T-helper 17 cell (primary cell): ENCODE data around the gene HTRA1. TPM values are rescaled to one million over a fixed set of nuclear protein-coding genes. Genes with fewer than 3 reads are reported as not detected.

Experiments used
- ATAC-seq: fragments of 150-1000 bp; cut with Tn5 transposase; 2 replicates; pipeline ENCODE4 v1.10.0; 2021; ENCODE audit warnings: mild to moderate bottlenecking, moderate library complexity
- DNase-seq, 3 donors: peaks; one replicate each; pipeline versions ENCODE4 v3.0.0 to v3.0.0-alpha.2; 2020 to 2021
- H3K9me3 ChIP-seq: one replicate; pipeline ENCODE4 v1.7.0; 2013; ENCODE audit warnings: low read length, mild to moderate bottlenecking; ENCODE audit not compliant: control insufficient read depth, poor library complexity, severe bottlenecking
- H3K27ac Mint-ChIP-seq: one replicate; pipeline ENCODE4 v1.8.0; 2022; ENCODE audit warnings: mild to moderate bottlenecking, moderate library complexity, mixed read lengths
- H3K27me3 Mint-ChIP-seq: one replicate; pipeline ENCODE4 v1.8.0; 2022; ENCODE audit warnings: mixed read lengths
- H3K36me3 Mint-ChIP-seq: one replicate; pipeline ENCODE4 v1.8.0; 2022; ENCODE audit warnings: low read depth, mixed read lengths
- H3K4me1 Mint-ChIP-seq: one replicate; pipeline ENCODE4 v1.8.0; 2022; ENCODE audit warnings: mild to moderate bottlenecking, mixed read lengths
- H3K4me3 Mint-ChIP-seq: one replicate; pipeline ENCODE4 v1.8.0; 2022; ENCODE audit warnings: mild to moderate bottlenecking, moderate library complexity, mixed read lengths
- total RNA-seq, 4 donors: library from RNA in 2 of 4; stranded (reverse) in 2 of 4; gene quantifications; one replicate each; pipeline ENCODE4 v1.2.3 and lab custom pipeline; 2022 to 2026

HTRA1 gene
- total RNA-seq, 2 donors from 2014 or later: 0.30 to 0.55 TPM

DNA sequence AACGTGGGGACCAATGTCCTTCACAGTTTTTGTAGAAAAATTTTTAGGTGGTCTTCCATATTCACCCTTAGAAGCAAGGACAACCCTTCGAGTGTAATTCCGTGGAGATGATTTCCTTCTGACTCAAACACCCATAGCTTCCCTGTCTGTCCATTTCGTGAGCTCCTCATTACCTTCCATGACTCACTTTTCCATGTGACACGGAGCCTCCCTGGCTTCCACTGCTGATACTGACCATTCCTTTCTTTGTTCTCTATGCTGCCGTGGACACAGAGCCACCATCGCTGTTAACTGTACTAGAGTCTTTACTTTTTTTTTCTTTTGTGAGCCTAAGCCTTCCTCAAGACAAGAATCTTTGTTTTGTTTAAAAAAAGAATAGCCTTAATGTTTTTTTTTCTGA is 19.4 kb upstream of the HTRA1 start:
- no peak for ATAC-seq

GRCh38 chr10:122445469-122445868 is 15.9 kb upstream of the HTRA1 start:
- Mint-ChIP-seq H3K27me3 (peaks cover 28% of the 10 kb centered on the region), H3K4me3 (no peak overlapping the region), H3K4me1 (peaks cover 4% of the 10 kb centered on the region), H3K36me3 (peaks cover 3% of the 10 kb centered on the region), H3K27ac (no peak overlapping the region)
- DNase-seq (no peak), ATAC-seq (no peak)
- H3K9me3 ChIP-seq: no peaks in the 10 kb centered on the region

More for the DNA sequence above, 19.4 kb upstream of the HTRA1 start:
- peaks cover 5% of the 10 kb centered on the region for H3K4me1 Mint-ChIP-seq
- peaks cover 12% of the 10 kb centered on the region for H3K27me3 Mint-ChIP-seq
- peaks cover 8% of the 10 kb centered on the region for H3K36me3 Mint-ChIP-seq
- no peaks in the 10 kb centered on the region for H3K9me3 ChIP-seq
- H3K27ac Mint-ChIP-seq: no peak overlapping the region
- DNase-seq: no peak
- H3K4me3 Mint-ChIP-seq: no peak overlapping the region

GRCh38 chr10:122445904-122446303 is 15.4 kb upstream of the HTRA1 start:
- Mint-ChIP-seq H3K27ac (no peak overlapping the region), H3K36me3 (peaks cover 3% of the 10 kb centered on the region), H3K27me3 (peaks cover 32% of the 10 kb centered on the region), H3K4me1 (peaks cover 4% of the 10 kb centered on the region), H3K4me3 (no peak overlapping the region)
- ATAC-seq (no peak), DNase-seq (no peak)
- no peaks in the 10 kb centered on the region for H3K9me3 ChIP-seq

GRCh38 chr10:122446668-122447423 is 14.5 kb upstream of the HTRA1 start:
- DNase-seq: no peak
- H3K27ac Mint-ChIP-seq: no peak overlapping the region
- peaks cover 4% of the 10 kb centered on the region for H3K4me1 Mint-ChIP-seq
- H3K9me3 ChIP-seq: no peaks in the 10 kb centered on the region
- peaks cover 3% of the 10 kb centered on the region for H3K36me3 Mint-ChIP-seq
- H3K27me3 Mint-ChIP-seq: peaks cover 36% of the 10 kb centered on the region
- no peak overlapping the region for H3K4me3 Mint-ChIP-seq
- ATAC-seq: no peak

GRCh38 chr10:122448600-122448999 is 12.8 kb upstream of the HTRA1 start:
- no peak overlapping the region for H3K4me3 Mint-ChIP-seq
- DNase-seq (no peak), ATAC-seq (no peak)
- H3K36me3 Mint-ChIP-seq: peaks cover 3% of the 10 kb centered on the region
- peaks cover 42% of the 10 kb centered on the region for H3K27me3 Mint-ChIP-seq
- H3K4me1 Mint-ChIP-seq: peaks cover 4% of the 10 kb centered on the region
- H3K27ac Mint-ChIP-seq: no peak overlapping the region
- H3K9me3 ChIP-seq: no peaks in the 10 kb centered on the region

- Mint-ChIP-seq H3K27me3 (peaks cover 42% of the 10 kb centered on the region), H3K4me1 (peaks cover 4% of the 10 kb centered on the region), H3K4me3 (no peak overlapping the region), H3K36me3 (peaks cover 3% of the 10 kb centered on the region), H3K27ac (no peak overlapping the region)
- H3K9me3 ChIP-seq: no peaks in the 10 kb centered on the region
- no peak for DNase-seq
- ATAC-seq: no peak
Measured at GRCh38 chr10:122449153-122449552, 12.2 kb upstream of the HTRA1 start.

GRCh38 chr10:122450353-122450990 is 10.9 kb upstream of the HTRA1 start:
- no peak overlapping the region for H3K4me3 Mint-ChIP-seq
- peaks cover 3% of the 10 kb centered on the region for H3K36me3 Mint-ChIP-seq
- no peak overlapping the region for H3K27ac Mint-ChIP-seq
- H3K9me3 ChIP-seq: no peaks in the 10 kb centered on the region
- ATAC-seq: no peak
- H3K27me3 Mint-ChIP-seq: peaks cover 38% of the 10 kb centered on the region
- no peak for DNase-seq
- H3K4me1 Mint-ChIP-seq: peaks cover 4% of the 10 kb centered on the region

GRCh38 chr10:122454071-122454470 is 7.3 kb upstream of the HTRA1 start:
- ATAC-seq: no peak
- DNase-seq: no peak
- no peak overlapping the region for H3K4me3 Mint-ChIP-seq
- H3K36me3 Mint-ChIP-seq: no peaks in the 10 kb centered on the region
- no peak overlapping the region for H3K27ac Mint-ChIP-seq
- H3K9me3 ChIP-seq: no peaks in the 10 kb centered on the region
- peaks cover 3% of the 10 kb centered on the region for H3K4me1 Mint-ChIP-seq
- H3K27me3 Mint-ChIP-seq: peaks cover 49% of the 10 kb centered on the region

GRCh38 chr10:122454603-122455080 is 6.7 kb upstream of the HTRA1 start, which contains the start of gene ARMS2:
Gene ARMS2 (plus strand): TSS chr10:122454653. CDS start chr10:122454728, 75 bp downstream.
- Mint-ChIP-seq H3K27ac (no peak within 1 kb of the TSS), H3K4me1 (peaks cover 6% of the 10 kb centered on the region), H3K27me3 (peaks cover 49% of the 10 kb centered on the region), H3K36me3 (no peaks in the 10 kb centered on the region), H3K4me3 (no peak within 1 kb of the TSS)
- H3K9me3 ChIP-seq: no peaks in the 10 kb centered on the region
- ATAC-seq: no peak
- no peak for DNase-seq

DNA sequence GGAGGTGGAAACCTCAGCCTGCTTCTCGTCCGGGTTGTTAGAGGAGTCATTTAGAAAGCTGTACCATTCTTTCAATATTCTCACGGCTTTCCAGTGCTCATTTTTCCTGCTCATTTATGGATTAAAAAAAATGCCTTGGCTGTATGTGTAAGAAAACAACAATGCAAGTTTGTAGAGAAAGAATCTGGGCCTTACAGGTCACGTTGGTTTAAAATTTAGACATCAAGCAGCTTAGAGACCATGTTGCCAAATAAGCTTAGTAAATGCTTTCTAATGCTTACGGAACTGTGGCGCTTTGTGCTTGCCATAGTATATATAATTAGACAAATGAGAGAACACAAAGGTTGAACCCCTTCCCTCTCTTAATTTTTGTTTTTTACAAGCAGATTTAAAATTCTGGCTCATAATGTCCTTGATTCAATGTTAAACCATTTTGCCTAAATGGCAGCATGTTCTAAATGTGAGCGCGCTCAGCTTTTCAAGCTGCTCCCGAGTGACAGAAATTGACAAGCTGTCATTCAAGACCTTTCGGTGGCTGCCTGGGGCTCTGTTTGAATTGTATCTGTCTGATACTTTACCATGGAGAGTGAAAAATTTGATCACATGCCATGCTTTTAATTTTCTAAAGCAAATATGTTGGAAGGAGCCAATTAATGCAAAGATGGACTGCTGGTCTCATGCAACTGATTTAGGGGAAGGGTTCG is 5.8 kb upstream of the HTRA1 start:
- no peaks in the 10 kb centered on the region for H3K36me3 Mint-ChIP-seq
- H3K4me1 Mint-ChIP-seq: peaks cover 5% of the 10 kb centered on the region
- H3K27ac Mint-ChIP-seq: no peak overlapping the region
- ATAC-seq (no peak), DNase-seq (no peak)
- peaks cover 46% of the 10 kb centered on the region for H3K27me3 Mint-ChIP-seq
- H3K4me3 Mint-ChIP-seq: no peak overlapping the region
- no peaks in the 10 kb centered on the region for H3K9me3 ChIP-seq

GRCh38 chr10:122457934-122458333 is 3.4 kb upstream of the HTRA1 start:
- no peak for DNase-seq
- H3K9me3 ChIP-seq: no peaks in the 10 kb centered on the region
- no peak for ATAC-seq
- H3K27ac Mint-ChIP-seq: no peak overlapping the region
- H3K4me3 Mint-ChIP-seq: no peak overlapping the region
- H3K4me1 Mint-ChIP-seq: peaks cover 11% of the 10 kb centered on the region
- peaks cover 40% of the 10 kb centered on the region for H3K27me3 Mint-ChIP-seq
- no peaks in the 10 kb centered on the region for H3K36me3 Mint-ChIP-seq

- no peak for DNase-seq
- Mint-ChIP-seq H3K36me3 (no peaks in the 10 kb centered on the region), H3K4me1 (peaks cover 15% of the 10 kb centered on the region), H3K27ac (no peak overlapping the region), H3K27me3 (peaks cover 47% of the 10 kb centered on the region), H3K4me3 (peak overlapping the region; percentile 60)
- no peaks in the 10 kb centered on the region for H3K9me3 ChIP-seq
- ATAC-seq: no peak
Measured at GRCh38 chr10:122458693-122459092, 2.7 kb upstream of the HTRA1 start.

DNA sequence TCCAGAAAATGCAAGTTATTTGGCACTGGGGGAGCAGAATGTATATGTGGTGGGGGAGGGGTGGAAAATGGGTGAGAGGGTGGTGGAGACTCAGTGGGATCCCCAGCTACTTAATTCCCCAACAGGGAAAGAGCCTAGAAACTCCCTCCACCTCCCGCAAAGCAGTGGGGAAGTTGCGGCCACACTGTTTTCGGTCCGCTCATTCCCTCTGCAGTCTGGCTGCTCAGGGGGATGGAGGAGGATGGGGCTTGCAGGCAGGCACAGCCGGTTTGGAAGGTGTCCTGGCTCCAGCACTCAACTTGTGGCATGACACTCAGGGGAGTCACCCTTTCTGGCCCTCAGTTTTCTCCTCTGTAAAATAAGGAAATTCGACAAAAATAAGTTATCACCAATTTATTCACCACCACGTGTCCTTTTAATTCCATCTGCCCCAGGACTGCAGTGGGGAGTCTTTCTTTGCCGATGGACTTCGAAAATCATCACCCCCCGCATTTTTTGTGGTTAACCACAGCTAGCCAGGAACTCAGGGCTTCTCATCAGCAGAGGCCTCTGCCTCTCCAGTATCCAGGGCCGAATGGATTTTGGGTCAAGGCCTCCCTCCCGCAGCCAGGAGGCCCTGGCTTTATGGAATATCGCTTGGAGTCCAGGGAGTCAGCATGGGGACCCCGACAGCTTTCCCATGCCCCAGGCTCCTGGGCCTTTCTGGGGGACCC is 1.6 kb upstream of the HTRA1 start:
- DNase-seq (no peak), ATAC-seq (no peak)
- Mint-ChIP-seq H3K36me3 (no peaks in the 10 kb centered on the region), H3K27me3 (peaks cover 57% of the 10 kb centered on the region), H3K27ac (no peak overlapping the region), H3K4me3 (peak overlapping the region; percentile 43), H3K4me1 (peaks cover 17% of the 10 kb centered on the region)
- no peaks in the 10 kb centered on the region for H3K9me3 ChIP-seq
